Activated CD8-positive, alpha-beta T cell treated with anti-CD3 and anti-CD28 coated beads for 36 hours (primary cell): ENCODE measurements around the gene CDK5RAP2. TPM values are rescaled to one million over a fixed set of nuclear protein-coding genes. Genes with fewer than 3 reads are reported as not detected.

Source experiments
- ATAC-seq: fragments of 200-7000 bp; cut with Tn5 transposase; one replicate; pipeline ENCODE4 v1.10.0; 2021; ENCODE audit warnings: mild to moderate bottlenecking, moderate library complexity
- CTCF ChIA-PET: fragments of 350-600 bp; sonication (Branson Sonifier 250); formaldehyde crosslinking; loops from one replicate; lab custom pipeline; 2021; ENCODE audit warnings: antibody characterized with exemption; lab: Charles Lee
- POLR2A ChIA-PET: fragments of 350-600 bp; sonication (Branson Sonifier 250); formaldehyde crosslinking; loops from one replicate; lab custom pipeline; 2021; ENCODE audit warnings: antibody characterized with exemption; lab: Charles Lee
- DNase-seq: peaks from one replicate; pipeline ENCODE4 v3.0.0-alpha.2; 2020
- H3K27ac Mint-ChIP-seq: one replicate; pipeline ENCODE4 v1.8.0; 2021; ENCODE audit warnings: mild to moderate bottlenecking, mixed read lengths
- H3K27me3 Mint-ChIP-seq: one replicate; pipeline ENCODE4 v1.8.0; 2021; ENCODE audit warnings: mixed read lengths
- H3K36me3 Mint-ChIP-seq: one replicate; pipeline ENCODE4 v1.8.0; 2021; ENCODE audit warnings: low read depth, mixed read lengths
- H3K4me1 Mint-ChIP-seq: one replicate; pipeline ENCODE4 v1.8.0; 2021; ENCODE audit warnings: low read depth, mixed read lengths
- H3K4me3 Mint-ChIP-seq: one replicate; pipeline ENCODE4 v1.8.0; 2021; ENCODE audit warnings: mild to moderate bottlenecking, moderate library complexity, mixed read lengths
- H3K9me3 Mint-ChIP-seq: one replicate; pipeline ENCODE4 v1.8.0; 2021; ENCODE audit warnings: mixed read lengths
- intact Hi-C: fragments of 100-400 bp; cut with micrococcal nuclease; formaldehyde crosslinking; loops from one replicate; pipeline ENCODE4 v1.10.0; 2022
- total RNA-seq, 2 experiments: library from RNA; stranded (reverse); gene quantifications; one replicate each; pipeline ENCODE4 v1.2.3, GENCODE V29; 2021
- TF ChIP-seq, protein P1 (sequence below): fragments of 200-600 bp; IDR thresholded peaks from one replicate; pipeline ENCODE4 v1.8.0; 2022; ENCODE audit warnings: antibody characterized with exemption, mild to moderate bottlenecking

The CDK5RAP2 gene
- total RNA-seq, 2 experiments from 2014 or later = 61.5 to 67.6 TPM

DNA sequence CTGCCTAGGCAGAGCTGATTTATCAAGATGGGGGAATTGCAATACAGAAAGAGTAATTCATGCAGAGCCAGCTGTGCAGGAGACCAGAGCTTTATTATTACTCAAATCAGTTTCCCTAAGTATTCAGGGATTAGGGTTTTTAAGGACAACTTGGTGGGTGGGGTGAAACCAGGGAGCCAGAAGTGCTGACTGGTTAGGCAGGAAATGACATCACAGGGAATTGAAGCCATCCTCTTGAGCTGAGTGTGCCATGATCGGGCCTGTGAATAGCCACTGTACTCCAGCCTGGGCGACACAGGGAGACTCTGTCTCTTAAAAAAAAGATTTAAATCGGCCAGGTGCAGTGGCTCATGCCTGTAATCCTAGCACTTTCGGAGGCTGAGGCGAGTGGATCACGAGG, 45.3 kb upstream of the CDK5RAP2 start:
- intact Hi-C loops = no loop called here

GRCh38 chr9:120622790-120623189, 42.8 kb upstream of the CDK5RAP2 start:
- ChIA-PET CTCF (interaction anchor here (0.6 to 1.6 kb wide), 4 partner anchors 11 to 92 kb away, joined by 3 to 5 read pairs (median 3); partner anchors contain the start of gene MEGF9), POLR2A (no interaction called here)
- Mint-ChIP-seq H3K27ac (no peak overlapping the region), H3K9me3 (no peaks in the 10 kb centered on the region), H3K27me3 (no peaks in the 10 kb centered on the region), H3K4me3 (no peak overlapping the region), H3K36me3 (no peaks in the 10 kb centered on the region), H3K4me1 (peaks cover 6% of the 10 kb centered on the region)
- intact Hi-C loops = no loop called here
- TF ChIP-seq, protein P1, sequence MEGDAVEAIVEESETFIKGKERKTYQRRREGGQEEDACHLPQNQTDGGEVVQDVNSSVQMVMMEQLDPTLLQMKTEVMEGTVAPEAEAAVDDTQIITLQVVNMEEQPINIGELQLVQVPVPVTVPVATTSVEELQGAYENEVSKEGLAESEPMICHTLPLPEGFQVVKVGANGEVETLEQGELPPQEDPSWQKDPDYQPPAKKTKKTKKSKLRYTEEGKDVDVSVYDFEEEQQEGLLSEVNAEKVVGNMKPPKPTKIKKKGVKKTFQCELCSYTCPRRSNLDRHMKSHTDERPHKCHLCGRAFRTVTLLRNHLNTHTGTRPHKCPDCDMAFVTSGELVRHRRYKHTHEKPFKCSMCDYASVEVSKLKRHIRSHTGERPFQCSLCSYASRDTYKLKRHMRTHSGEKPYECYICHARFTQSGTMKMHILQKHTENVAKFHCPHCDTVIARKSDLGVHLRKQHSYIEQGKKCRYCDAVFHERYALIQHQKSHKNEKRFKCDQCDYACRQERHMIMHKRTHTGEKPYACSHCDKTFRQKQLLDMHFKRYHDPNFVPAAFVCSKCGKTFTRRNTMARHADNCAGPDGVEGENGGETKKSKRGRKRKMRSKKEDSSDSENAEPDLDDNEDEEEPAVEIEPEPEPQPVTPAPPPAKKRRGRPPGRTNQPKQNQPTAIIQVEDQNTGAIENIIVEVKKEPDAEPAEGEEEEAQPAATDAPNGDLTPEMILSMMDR = no peak
- no peak for DNase-seq
- ATAC-seq = no peak

More for the DNA sequence above, 45.3 kb upstream of the CDK5RAP2 start:
- no peak for DNase-seq
- no peak for ATAC-seq
- TF ChIP-seq, protein P1 = no peak
- ChIA-PET POLR2A (no interaction called here), CTCF (interaction anchor here (0.7 kb wide), 1 partner anchor 15 kb away, joined by 3 read pairs; no protein-coding TSS in a partner anchor)
- no peaks in the 10 kb centered on the region for H3K27me3 Mint-ChIP-seq
- H3K4me1 Mint-ChIP-seq = peaks cover 3% of the 10 kb centered on the region
- no peak overlapping the region for H3K27ac Mint-ChIP-seq
- H3K4me3 Mint-ChIP-seq = no peak overlapping the region
- H3K9me3 Mint-ChIP-seq = no peaks in the 10 kb centered on the region
- H3K36me3 Mint-ChIP-seq = no peaks in the 10 kb centered on the region

DNA sequence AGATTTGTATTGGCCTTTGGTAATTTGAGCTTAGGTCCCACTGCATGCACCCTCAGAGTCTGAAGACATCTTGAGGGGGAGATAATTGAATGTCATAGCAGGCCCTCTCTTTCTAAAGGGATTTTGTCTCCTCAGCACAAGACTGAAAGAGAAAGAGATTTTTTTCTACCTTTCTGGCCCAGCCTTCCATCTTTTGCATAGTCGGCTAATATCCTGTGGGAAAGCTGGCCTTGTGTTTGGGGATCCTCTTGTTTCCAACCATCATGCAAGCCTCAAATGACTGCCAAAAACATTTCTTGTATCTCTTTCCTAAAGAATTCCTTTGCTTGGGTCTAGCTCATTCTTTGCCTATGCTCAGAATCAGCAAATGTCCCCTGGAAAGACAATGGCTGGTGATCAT, 42.0 kb upstream of the CDK5RAP2 start:
- ATAC-seq (no peak), DNase-seq (no peak)
- no peak overlapping the region for H3K27ac Mint-ChIP-seq
- intact Hi-C loops = no loop called here
- H3K9me3 Mint-ChIP-seq = no peaks in the 10 kb centered on the region
- H3K36me3 Mint-ChIP-seq = no peaks in the 10 kb centered on the region
- H3K4me3 Mint-ChIP-seq = no peak overlapping the region
- POLR2A ChIA-PET = no interaction called here
- peaks cover 11% of the 10 kb centered on the region for H3K4me1 Mint-ChIP-seq
- TF ChIP-seq, protein P1 = no peak
- CTCF ChIA-PET = interaction anchor here (1.4 kb wide), 1 partner anchor 88 kb away, joined by 3 read pairs; no protein-coding TSS in a partner anchor
- H3K27me3 Mint-ChIP-seq = no peaks in the 10 kb centered on the region

GRCh38 chr9:120619751-120620655, 40.0 kb upstream of the CDK5RAP2 start:
- H3K36me3 Mint-ChIP-seq = no peaks in the 10 kb centered on the region
- no peak overlapping the region for H3K4me3 Mint-ChIP-seq
- H3K4me1 Mint-ChIP-seq = peaks cover 7% of the 10 kb centered on the region
- H3K9me3 Mint-ChIP-seq = no peaks in the 10 kb centered on the region
- H3K27ac Mint-ChIP-seq = no peak overlapping the region
- CTCF ChIA-PET = interaction anchor here (0.6 to 1.4 kb wide), 21 partner anchors 9 to 397 kb away, joined by 3 to 10 read pairs (median 4); no protein-coding TSS in a partner anchor
- TF ChIP-seq, protein P1 = peak; percentile 93
- DNase-seq (peak; percentile 79), ATAC-seq (peak; percentile 86)
- POLR2A ChIA-PET = no interaction called here
- H3K27me3 Mint-ChIP-seq = no peaks in the 10 kb centered on the region
- intact Hi-C loops = no loop called here
